ENCODE results near the gene ZNF230.

ZNF230 gene

DNA sequence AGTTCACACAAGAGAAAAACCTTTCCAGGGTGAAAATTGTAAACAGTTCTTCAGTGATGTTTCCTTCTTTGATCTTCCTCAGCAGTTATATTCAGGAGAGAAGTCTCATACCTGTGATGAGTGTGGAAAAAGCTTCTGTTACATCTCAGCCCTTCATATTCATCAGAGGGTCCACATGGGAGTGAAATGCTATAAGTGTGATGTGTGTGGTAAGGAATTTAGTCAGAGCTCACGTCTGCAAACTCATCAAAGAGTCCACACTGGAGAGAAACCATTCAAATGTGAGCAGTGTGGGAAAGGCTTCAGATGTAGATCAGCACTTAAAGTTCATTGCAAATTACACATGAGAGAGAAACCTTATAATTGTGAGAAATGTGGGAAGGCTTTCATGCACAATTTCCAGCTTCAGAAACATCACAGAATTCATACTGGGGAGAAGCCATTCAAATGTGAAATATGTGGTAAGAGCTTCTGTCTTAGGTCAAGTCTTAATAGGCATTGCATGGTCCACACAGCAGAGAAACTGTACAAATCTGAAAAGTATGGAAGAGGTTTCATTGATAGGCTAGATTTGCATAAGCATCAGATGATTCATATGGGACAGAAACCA, 29.3 kb downstream of the ZNF230 start:
- DNase-seq (ENCODE audit: low spot score) (no peak), FAIRE-seq (no peak)

DNA sequence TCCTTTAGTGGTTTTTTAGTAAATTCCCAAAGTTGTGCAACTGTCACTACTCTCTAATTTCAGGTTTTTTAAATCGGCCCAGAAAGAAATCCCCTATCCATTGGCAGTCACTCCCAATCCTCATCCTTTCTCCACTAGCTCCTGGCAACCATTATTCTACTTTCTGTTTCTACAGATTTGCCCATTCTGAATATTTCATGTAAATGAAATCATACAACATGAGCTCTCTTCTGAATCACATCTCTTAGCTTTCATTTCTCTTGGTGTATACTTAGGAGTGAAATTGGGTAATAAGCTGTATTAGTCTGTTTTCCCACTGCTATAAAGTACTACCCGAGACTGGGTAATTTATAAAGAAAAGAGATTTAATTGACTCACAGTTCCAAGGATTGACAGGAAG, 39.4 kb downstream of the ZNF230 start:
- no peak for DNase-seq (ENCODE audit: low spot score)
- no peak for FAIRE-seq

DNA sequence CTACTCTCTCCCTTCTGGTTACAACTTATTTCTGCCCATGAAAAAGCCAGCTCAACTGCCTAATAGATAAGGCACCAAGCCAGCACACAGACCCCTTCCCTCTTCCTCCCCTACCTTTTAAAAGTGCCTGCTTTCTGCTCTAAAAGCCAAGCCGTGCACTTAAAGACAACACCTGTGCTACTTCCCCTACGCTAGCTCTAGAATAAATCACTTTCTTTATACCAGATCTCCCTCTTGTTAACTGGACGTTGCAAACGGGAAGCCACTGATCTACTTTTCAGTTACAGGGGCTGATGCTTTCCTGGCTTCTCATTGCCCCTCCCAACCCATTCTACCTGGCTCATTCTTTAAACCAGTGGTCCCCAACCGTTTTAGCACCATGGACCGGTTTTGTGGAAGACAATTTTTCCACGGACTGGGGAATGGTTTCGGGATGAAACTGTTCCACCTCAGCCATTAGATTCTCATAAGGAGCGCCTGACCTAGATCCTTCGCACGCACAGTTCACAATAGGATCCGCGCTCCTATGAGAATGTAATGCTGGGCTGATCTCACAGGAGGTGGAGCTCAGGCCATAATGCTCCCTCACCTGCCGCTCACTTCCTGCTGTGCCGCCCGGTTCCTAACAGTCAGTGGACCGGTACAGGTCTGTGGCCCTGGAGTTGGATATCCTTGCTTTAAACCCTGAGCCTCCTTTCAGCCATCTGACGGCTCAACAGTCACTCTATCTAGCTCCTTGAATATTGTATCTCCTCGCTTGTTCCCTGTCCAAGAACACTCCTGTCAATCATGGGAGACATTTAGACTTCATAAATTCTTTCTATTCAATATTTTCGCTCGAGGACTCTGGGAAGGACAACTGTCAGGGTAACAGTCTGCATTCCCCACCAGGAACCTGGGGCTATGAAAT, 48.2 kb downstream of the ZNF230 start:
- FAIRE-seq = no peak
- DNase-seq (ENCODE audit: low spot score) = no peak

DNA sequence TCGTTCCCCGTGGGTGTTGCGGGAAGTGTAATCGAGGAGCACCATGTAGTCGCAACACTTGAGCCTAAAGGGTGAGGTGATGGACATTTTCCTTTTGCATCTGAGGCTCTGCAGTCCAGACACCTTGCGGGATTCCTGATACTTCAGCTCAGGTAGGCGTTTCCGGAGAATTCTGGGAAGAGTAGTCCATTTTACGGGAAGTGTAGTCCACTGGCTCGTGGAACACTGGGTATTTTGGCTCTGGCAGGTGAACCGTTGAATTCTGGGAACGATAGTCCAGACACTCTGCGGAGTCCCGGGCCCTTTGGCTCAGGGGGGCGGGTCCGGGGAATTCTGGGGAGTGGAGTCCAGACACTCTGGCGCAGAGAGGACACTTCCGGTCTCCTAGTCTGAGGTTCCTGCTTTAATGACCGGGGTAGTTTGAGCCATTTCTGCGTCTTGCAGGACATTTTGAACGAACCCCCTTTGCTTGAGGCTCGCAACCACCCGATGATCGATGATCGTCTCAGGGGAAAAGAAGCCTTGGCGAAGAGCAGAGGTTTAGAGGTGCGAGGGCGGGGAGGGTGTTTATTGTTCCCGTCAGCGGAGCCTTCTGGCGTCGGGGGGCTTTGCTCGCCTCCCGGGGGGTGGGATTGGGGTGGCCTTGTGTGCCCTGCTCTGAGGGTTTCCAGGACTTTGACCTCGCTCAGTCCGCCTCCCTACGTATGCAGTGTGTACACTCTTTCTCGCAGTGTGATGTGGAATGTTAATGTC, 49.1 kb downstream of the ZNF230 start, which contains the start of gene ZNF223:
ZNF223 (plus strand) TSS at position 387 of the 753 bp plus-strand sequence. CDS start 3,141 bp downstream, outside the sequence.
- DNase-seq (ENCODE audit: low spot score) = peak; percentile 69
- peak; percentile 81 for FAIRE-seq

DNA sequence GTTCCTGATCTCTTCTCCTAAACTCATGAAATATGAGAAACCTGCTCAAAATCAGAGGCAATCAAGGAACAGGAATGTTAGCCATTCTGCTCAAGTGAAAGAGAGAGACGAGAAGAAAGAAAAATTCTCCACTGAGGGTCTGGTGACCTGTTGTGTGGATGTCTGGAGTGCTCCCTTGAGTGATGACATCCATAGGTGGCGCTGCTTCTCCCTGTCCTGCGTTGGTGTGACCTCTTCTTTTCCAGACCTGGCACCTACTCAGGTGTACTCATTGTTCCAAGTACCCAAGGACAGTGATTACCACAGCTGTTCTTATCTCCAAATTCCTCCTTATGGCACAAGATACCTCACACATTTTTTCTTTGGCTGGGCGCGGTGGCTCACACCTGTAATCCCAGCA, 53.1 kb downstream of the ZNF230 start:
- FAIRE-seq = no peak

DNA sequence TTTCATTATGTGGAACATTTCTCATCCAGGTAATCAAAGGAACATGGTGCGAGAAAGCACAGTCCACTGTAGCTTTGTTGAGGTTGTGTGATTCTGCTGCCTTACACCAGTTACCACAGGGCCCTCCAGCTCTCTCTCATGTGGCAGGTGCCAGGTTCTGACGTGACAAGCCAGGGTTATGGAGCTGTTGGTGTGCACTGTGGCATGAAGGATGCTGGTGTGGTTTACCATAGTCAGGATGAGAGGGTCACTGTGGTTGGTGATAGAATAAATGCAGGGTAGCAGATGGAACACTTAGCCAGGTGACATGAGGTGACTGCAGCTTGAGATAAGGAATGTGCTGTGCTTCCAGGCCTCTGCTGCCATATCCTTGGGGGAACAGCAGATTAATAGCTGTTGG, 56.5 kb downstream of the ZNF230 start:
- no peak for FAIRE-seq
- DNase-seq (ENCODE audit: low spot score) = no peak

More for the DNA sequence above, 53.1 kb downstream of the ZNF230 start:
- no peak for DNase-seq (ENCODE audit: low spot score)

DNA sequence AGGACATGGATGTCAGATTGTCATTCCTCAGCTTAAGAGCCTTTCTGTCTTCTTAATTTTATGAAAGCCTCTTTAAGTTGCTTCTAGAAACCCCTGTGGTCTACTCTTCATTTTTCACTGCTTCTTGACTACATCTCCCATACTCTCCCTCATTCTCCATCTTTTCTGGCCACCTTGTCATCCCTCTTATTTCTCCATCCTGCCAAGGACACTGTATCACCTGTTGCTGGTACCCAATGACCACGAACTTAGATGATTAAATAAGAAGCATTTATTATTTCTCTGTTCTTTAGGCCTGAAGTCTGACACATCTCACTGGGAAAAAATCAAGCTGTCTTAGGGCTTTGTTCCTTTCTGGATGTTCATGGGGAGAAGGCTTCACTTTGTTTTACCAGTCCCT, 58.3 kb downstream of the ZNF230 start:
- FAIRE-seq = no peak
- no peak for DNase-seq (ENCODE audit: low spot score)
